ENCODE data around the gene GLYR1.
A peak's percentile ranks its signal among the peaks of the same experiment; 100 is the strongest.

The GLYR1 gene

GRCh38 chr16:4766875-4767628, 80.0 kb downstream of the GLYR1 start, which contains the start of gene ZNF500:
Gene ZNF500, minus strand, starts transcription at chr16:4767162. Its CDS starts 1,184 bp downstream, at chr16:4765978.
- CTCF ChIA-PET = interaction anchor here (1.3 kb wide), 1 partner anchor 13 kb away, joined by 3 read pairs; no protein-coding TSS in a partner anchor
- peak; percentile 97 for DNase-seq (ENCODE audit: extremely low spot score)
- POLR2A ChIA-PET = interaction anchor here (1.4 kb wide), 1 partner anchor 267 kb away, joined by 5 read pairs; the partner anchor contains the start of gene NAGPA
- no peak for TF ChIP-seq CTCF (IDR thresholded peaks at IDR 0.05; ENCODE audit: control extremely low read depth, extremely low read depth, low read depth, missing control alignments)

DNA sequence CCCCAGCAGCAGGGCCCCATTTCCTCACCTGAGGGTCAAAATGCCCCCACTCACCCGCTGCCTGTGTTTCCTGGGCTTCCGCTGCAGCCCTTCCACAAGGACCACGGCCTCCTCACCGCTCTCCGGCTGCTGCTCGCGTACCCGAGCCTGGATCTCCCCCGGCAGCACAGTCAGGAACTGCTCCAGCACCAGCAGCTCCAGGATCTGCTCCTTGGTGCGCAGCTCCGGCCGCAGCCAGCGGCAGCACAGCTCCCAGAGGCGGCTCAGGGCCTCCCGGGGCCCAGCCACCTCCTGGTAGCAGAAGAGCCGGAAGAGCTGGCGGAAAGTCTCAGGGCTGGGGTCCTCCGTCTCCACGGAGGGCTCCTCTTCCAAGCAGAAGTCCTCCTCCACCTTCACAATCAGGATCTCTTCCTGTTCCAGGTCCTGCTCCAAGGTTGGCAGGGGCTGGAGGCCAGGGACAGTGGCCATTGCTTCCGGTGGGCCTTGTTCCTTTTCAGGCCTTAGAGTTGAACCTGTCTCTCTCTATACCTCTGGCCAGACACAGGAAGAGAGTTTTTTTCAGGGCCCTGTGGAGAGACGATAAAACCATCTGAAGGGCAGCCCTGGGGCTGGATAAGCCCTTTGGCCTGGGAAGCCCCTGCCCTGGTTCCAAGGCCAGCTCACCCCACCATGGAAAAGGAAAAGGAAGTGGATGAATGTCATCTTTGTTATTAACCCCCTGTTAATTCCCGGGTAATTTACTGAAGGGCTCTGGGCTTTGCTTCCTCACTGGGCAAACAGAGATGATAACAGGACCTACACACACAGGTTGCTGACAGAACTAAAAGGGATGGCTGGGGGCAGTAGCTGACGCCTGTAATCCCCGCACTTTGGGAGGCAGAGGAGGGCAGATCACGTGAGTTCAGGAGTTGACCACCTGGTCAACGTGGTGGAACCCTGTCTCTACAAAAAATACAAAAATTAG, 81.3 kb downstream of the GLYR1 start:
- POLR2A ChIA-PET = no interaction called here
- TF ChIP-seq CTCF (IDR thresholded peaks at IDR 0.05; ENCODE audit: control extremely low read depth, extremely low read depth, low read depth, missing control alignments) = no peak
- no peak for DNase-seq (ENCODE audit: extremely low spot score)
- CTCF ChIA-PET = interaction anchor here (1.1 to 1.4 kb wide), 3 partner anchors 14 to 142 kb away, joined by 3 to 4 read pairs (median 3); partner anchors contain the start of genes DNAAF8 and MGRN1

DNA sequence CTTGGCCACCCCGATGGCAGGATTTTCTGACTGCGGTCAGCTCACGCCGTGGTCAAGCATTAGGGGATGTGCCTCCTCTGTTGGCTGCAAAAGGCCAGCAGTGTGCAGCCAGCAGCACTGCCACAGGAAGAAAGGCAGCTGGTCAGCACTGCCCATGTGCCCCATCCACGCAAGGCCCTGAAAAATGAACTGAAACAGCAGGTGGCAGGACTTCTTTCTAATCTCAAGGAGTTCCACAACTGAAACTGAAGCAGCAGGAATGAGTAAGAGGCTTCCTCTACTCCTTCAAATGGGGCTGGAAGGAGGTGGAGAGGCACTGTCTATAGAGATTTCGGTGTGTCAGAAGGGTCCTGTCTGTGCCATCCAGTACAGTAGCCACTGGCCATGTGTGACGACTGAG, 83.3 kb downstream of the GLYR1 start:
- CTCF ChIA-PET = interaction anchor here (1.0 to 1.1 kb wide), 2 partner anchors 13 to 25 kb away, joined by 3 read pairs; no protein-coding TSS in a partner anchor
- POLR2A ChIA-PET = interaction anchor here (0.7 kb wide), 1 partner anchor 12 kb away, joined by 5 read pairs; no protein-coding TSS in a partner anchor
- no peak for TF ChIP-seq CTCF (IDR thresholded peaks at IDR 0.05; ENCODE audit: control extremely low read depth, extremely low read depth, low read depth, missing control alignments)
- no peak for DNase-seq (ENCODE audit: extremely low spot score)

- POLR2A ChIA-PET = no interaction called here
- CTCF ChIA-PET = interaction anchor here (1.7 kb wide), 1 partner anchor 45 kb away, joined by 3 read pairs; no protein-coding TSS in a partner anchor
- TF ChIP-seq CTCF (IDR thresholded peaks at IDR 0.05; ENCODE audit: control extremely low read depth, extremely low read depth, low read depth, missing control alignments) = no peak
- DNase-seq (ENCODE audit: extremely low spot score) = no peak
These were observed 84.9 kb downstream of the GLYR1 start for GRCh38 chr16:4762205-4762604.

DNA sequence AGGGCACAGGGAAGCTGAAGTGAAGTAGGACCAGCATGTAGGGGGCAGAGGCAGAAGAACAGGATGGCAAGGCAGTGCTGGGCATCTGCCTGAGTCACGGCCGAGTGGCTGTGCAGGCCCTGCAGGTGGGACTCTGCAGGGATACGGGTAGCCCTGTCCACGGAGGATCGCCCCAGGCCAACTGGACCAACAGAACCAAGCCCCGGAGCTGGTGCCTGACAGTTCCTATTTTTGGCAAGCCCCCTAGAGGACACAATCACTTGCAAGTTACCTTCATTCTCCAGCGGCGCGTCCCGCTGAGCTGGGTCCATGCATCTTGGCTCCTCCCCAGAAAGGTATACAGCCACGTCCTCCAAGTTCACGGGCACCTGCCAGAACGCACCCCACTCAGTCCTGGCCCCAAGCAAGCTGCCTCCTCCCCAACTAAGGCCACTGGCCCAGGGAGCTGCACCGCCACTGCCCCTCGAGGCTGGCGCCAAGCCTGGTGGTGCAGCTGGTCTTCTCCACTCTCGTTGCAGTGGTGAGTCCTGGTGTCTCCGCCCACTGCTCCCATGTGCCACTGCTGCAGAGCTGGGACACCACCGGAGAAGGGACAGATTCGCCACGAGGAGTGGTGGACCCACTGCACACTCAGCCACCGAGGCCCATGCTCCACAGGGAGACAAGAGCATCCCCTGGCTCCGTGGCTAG, 86.7 kb downstream of the GLYR1 start:
- CTCF ChIA-PET = interaction anchor here (1.0 kb wide), 1 partner anchor 26 kb away, joined by 4 read pairs; the partner anchor contains the start of genes ANKS3 and DNAAF8
- TF ChIP-seq CTCF (IDR thresholded peaks at IDR 0.05; ENCODE audit: control extremely low read depth, extremely low read depth, low read depth, missing control alignments) = no peak
- no peak for DNase-seq (ENCODE audit: extremely low spot score)
- POLR2A ChIA-PET = interaction anchor here (0.8 to 1.0 kb wide), 3 partner anchors 8 to 135 kb away, joined by 3 read pairs; partner anchors contain the start of gene MGRN1
